Measurements from ENCODE around the gene FBXW9.
"Not testable (repeated sequence)": the region's sequence is repeated elsewhere in the genome, so short reads cannot be mapped to it uniquely, and the experiment has no call there.

DNA sequence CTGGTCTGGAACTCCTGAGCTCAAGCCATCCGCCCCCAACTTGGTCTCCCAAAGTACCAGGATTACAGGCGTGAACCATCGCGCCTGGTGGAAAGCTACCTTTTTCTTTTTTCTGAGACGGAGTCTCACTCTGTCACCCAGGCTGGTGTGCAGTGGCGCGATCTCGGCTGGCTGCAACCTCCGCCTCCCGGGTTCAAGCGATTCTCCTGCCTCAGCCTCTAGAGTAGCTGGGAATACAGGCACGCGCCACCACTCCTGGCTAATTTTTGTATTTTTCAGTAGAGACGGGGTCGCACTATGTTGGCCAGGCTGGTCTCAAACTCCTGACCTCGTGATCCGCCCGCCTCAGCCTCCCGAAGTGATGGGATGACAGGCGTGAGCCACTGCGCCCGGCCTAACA, 994 bp upstream of the FBXW9 start:
- TF ChIP-seq CTCF (conservative IDR thresholded peaks at IDR 0.05; ENCODE audit: low read depth, low read length); MAFK (IDR thresholded peaks at IDR 0.05; ENCODE audit: low read depth, low read length); RFX5 (IDR thresholded peaks at IDR 0.05; ENCODE audit: low read depth, low read length); SMC3 (IDR thresholded peaks at IDR 0.05; ENCODE audit: low read depth, low read length); POLR2A (IDR thresholded peaks at IDR 0.05; ENCODE audit: low read depth, low read length); USF2 (IDR thresholded peaks at IDR 0.05; ENCODE audit: low read depth, low read length); CHD1 (IDR thresholded peaks at IDR 0.05; ENCODE audit: low read depth, low read length); CEBPB (IDR thresholded peaks at IDR 0.05; ENCODE audit: low read depth, low read length); RAD21 (IDR thresholded peaks at IDR 0.05; ENCODE audit: low read length); MXI1 (IDR thresholded peaks at IDR 0.05; ENCODE audit: borderline replicate concordance, low read depth, low read length): not testable (repeated sequence)

Data from IMR-90 (cell line).